GM19193 (cell line): Measurements from ENCODE around the gene NOC4L.

Experiments used
- POLR2A ChIP-seq: IDR thresholded peaks from 4 replicates; pipeline ENCODE4 v1.6.1; 2011; ENCODE audit not compliant: insufficient read depth, insufficient read length; ENCODE audit errors: extremely low read depth

NOC4L gene

DNA sequence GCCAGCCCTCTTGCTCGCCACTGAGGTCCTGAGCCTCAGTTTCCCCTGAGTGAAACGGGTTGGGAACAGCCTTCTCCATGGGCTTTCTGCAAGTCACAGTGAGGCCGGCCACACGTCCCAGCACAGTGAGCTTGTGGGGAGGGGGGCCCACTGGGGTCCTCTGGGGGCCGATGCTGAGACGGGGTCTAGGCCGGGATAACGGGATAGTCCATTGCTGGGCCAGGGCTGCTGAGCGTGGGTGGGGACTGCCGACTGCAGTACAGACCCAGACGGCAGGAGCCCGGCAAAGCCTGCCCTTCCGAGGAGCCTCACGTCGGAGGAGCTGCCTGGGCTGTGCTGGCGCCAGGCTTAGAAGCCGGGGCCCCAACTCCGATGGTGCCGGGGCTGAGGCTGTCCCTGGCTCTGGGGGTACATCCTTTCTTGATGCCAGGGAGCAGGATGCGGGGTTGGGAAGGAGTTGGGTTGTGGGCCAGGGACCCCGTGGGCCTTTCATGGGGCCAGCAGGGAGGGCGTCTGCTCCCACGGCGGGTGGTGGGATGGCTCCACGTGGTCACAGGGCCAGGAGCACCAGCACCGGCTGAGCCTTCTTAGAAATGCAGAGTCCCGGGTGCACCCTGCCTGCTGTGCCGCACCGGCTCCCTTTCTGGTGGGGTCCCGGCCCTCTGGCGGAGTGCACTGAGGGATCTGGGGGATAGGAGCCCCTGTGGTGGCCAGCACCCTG lies 24.2 kb downstream of the NOC4L start:
- TF ChIP-seq POLR2A: no peak

DNA sequence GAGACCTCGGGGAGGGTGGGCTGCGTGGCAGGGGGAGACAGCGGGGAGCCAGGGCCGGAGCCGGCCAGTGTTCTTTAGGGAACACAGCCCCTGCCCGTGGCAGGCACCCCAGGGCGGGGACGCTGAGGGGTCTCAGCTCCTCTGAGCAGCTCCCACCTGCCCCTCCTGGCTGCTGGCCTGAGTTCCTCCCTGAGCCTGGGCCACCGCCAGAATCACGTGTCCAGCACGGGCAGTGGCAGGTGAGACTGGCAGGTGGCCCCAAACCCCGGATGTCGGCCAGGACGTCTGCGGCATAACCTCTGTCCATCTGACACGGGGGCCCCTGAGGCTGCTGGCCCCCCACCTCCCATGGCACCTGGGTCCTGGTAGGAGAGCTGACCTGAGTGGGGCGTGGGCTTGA lies 25.1 kb downstream of the NOC4L start:
- no peak for TF ChIP-seq POLR2A

DNA sequence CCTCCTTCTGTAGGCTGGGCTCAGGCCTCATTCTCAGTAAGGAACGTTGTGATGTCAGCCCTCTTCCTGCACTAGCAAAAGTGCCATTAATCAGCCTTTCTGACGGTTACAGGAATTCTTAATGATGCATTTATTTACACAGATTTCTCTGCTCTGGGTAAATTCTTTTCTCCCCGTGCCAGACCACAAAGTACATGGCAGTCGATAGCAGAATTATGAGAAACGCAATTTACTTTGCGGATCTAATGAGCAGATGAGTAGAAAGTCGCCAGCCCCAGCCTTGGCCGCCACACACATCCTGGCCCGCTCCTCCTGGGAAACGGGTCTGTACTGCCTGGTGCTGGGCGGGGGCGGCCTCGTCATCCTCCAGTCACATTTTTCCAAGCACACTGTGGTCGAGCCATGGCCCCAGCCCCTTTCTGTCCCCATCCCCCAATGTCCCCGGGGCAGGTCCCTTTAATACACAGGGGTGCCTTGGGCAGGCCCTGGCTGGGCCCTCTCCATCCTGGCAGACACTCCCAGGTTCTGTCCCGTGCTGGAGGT lies 25.9 kb downstream of the NOC4L start:
- TF ChIP-seq POLR2A: no peak

DNA sequence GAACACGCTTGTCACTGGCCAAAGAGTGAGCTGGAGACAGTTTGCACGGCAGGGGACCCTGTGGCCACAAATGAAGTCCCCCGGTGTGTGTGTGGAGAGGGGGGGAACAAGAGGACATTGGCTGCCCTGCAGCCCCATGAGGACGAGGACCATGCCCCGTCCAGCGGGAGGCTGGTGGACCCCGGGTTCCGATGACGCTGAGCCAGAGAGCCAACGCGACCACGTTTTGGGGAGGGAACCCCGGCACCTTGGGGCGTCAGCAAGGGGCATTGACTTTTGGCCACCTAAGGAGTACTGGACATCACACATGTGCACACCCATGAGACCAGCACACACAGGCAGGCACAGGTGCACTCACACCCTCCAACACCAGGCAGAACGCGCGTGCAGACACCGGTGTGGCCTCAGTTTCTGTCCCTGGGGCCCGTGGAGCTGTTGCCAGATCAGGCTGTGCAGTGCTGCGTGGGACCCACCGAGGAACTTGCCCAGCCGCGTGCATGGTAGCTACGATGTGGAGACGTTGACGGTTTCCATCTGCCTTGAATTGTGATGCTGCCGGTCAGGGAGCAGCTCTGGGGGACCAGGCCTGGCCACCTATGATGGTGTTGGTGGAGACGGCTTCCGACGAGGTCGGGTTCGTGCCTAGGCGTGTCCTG lies 26.5 kb downstream of the NOC4L start:
- TF ChIP-seq POLR2A: no peak

DNA sequence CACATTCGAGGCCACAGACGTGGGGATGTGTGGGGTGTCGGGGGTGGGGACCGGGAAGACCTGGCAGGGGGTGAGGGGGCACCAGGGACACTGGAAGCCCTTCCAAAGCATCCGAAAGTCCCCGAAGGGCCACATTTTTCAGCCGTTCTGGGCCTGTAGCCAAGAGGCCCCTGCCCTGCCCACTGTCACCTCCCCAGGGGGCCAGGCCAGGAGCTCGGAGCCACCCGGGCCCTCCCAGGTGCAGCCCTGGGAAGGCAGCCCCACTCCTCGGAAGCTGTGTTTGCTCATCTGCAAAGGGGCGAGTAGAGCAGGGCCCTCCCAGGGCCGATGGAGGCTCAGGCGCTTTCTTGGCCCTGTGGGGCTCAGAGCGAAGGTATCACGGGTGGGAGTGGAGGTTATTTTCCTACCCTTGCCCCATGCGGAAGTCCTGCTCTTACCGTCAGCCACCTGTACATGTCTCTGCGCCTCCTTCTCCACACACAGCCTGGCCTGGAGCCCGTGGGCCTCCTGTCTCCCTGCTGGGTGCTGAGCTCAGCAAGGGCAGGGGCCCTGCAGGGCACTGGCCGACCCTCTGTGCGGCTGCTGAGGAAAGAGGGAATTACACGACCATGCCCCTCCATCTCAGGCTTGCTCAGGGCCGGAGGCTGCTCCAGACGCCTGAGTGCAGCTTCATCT lies 27.2 kb downstream of the NOC4L start:
- TF ChIP-seq POLR2A: no peak

DNA sequence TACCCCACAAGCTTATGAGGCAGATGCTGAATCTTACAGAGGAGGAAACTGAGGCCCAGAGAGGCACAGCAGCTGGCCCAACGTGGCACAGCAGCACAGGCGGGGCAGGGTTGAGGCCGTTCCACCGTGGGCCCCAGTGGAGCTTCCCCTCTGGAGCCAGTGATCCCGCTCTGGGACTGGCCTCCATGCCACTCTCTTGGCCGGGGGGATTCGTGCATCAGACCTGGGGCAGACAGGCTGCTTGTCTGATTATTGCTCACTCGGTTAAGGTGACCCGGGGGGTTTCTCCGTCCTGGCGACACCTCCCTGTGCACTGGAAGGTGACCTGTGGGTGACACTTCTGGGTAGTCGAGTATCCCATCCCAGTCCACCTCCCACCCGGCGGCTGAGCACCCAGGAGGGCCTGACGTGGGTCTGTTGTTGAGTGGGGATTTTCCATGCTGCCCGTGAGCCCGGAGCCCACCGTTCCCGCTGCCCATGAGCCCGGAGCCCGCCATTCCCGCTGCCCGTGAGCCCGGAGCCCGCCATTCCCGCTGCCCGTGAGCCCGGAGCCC lies 27.8 kb downstream of the NOC4L start:
- TF ChIP-seq POLR2A: no peak

DNA sequence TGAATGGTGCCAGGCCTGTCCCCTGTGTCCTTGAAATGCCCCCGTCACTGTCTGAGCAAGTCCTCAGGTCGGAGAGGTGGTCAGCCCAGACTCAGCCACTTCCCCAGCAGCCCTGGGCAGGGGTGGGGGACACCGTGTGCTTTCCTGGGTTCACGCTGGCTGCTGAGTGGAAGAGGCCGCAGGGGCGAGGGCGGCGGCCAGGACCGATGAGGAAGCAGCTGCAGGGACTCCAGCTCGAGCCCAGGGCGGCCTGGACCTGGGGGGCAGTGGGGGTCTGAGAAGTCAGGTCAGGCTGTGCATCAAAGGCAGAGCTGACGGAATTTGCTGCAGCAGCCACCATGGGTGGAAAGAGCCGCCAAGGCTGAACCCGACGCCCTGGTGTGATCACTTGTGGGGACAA lies 28.4 kb downstream of the NOC4L start:
- no peak for TF ChIP-seq POLR2A

DNA sequence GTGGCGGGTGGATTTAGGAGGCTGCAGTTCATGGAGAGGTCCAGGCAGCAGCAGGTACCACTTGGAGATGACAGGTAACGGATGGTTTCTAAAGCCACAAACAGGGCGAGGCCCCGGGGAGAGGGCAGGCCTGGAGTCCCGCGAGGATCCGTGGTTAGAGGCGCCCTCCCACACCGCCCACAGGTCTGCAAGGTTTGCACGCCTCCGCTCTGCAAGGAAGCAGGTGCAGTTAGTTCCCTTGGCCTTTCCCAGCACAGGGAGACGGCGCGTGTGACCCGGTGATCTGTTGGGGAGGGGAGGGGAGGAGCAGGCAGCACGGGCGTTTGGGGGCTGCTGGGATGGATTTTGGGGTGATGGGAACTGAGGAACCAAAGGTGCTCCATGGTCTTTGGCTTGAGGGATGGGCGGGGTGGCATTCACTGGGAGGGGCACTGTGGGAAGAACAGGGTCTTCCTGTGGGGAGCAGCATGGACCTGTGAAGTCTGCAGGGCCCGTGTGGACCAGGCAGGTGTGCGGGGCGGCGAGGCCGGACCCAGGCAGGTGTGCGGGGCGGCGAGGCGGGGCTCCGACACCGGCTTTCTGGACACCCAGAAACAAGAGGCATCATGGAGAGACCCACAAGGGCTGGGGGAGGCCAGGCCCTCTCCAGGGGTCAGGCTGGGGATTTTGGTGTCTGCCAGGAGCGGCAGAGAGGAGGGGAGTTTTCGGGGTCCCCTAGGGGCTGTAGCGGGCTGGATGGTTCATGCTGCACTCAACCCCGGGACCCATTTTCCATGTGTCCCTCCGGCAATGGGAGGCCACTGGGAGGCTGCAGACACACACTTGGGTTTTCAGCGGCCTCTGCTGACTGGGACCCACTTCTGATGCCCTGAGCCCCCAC lies 29.1 kb downstream of the NOC4L start:
- no peak for TF ChIP-seq POLR2A

DNA sequence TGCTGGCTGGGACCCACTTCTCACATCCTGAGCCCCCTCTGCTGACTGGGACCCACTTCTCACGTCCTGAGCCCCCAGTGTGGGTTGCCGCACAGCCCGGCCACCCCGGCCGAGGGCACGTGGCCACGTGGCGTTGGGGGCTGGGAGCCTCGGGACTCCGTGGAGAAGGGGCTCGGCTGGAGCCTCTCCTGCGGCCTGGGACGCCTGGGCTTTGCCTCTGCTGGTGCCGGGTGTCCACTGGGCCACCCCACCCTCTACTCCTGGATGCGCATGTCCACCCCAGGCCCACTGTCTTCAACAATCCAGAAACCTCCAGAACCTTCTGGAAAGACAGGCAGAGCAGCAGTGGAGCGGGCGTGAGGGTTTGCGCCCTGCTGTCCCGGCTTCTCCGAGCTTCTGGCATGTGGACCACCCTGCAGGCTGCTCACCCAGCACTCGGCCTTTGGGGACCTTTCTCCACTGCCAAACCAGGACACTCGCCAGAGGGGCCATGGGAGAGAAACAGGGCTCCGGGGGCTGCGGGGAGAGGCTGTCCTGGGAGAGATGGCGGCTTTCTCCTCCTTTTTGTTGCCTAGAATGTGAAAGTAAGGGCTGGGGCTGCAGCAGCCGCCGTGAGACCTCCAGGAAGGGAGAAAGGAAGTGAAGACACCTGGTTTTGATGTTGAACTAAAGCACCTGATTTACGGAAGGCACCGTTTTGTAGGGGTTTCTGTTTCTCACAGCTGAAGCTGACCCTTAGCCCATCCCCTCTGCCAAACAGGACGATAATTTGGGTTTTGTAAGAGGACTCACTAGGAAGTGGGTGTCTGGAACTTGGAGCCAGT lies 30.0 kb downstream of the NOC4L start:
- no peak for TF ChIP-seq POLR2A

DNA sequence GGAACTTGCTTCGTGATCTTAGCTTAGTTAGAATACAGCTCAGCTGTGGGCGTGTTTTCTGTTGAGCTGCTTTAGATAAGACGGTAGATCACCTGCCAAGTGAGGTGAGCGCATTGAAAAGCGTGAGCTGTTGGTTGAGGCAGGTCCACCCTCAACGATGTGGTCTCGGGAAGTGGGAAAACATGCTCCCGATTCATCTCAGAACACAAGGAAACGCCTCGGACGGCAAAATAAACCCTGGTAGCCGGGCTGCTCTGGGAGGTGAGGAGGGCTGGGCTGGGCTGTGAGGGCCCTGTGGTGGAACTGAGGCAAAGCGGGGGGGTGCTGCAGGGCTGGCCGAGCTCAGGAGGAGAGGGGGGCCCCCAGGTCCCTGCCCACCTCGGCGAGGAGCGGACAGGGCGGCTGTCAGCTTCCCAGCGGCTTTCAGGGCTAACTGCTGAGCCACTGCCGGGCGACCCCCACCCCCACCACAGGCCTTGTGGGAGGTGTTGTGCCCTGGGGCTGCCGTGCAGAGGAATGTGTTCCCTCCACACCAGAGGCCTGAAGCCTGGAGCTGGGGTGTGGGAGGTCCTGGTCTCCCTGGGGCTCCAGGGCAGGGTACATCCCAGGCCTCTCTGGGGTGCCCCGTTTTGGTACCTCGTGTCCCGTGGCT lies 30.7 kb downstream of the NOC4L start:
- TF ChIP-seq POLR2A: no peak

DNA sequence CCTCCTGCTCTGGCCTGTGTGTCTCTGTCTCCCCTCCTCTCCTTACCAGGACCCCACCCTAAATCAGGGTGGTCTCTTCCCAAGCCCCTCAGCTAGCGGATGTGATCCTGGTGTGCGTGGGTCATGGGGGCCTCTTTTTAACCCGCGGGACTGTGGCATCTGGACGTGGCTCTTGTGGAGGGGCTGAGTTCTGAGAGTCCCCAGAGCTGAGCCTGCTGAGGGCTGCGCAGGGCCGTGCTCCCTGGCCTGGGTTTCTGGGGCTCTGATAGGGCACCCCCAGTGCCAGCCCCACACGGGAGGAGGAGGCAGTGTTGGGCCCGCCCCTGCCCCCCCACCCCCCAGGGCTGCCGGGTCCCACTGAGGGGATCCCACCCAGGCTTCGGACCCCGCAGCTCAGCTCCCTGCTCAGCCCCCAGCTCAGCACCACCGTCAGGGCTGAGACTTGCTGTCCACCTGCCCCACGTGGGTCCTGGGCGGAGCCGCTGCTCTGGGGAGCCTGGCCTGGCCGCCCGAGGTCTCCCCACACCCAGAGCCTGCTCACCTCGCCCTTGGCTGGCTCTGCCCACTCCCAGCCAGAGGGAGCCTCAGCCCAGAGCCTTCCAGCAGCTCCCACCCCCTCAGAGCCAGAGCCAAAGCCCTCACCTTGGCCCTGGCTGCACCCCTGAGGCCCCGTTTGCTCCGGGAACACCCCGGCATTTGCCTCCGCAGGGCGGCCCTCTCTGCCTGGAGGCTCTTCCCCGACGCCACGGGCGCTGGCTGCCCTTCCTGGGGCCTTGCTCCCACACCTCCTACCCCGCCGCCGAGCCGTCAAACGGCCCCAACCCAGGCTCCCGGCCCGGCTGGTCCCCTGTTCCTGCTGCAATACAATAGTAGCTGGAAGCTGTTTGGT lies 31.5 kb downstream of the NOC4L start:
- no peak for TF ChIP-seq POLR2A

DNA sequence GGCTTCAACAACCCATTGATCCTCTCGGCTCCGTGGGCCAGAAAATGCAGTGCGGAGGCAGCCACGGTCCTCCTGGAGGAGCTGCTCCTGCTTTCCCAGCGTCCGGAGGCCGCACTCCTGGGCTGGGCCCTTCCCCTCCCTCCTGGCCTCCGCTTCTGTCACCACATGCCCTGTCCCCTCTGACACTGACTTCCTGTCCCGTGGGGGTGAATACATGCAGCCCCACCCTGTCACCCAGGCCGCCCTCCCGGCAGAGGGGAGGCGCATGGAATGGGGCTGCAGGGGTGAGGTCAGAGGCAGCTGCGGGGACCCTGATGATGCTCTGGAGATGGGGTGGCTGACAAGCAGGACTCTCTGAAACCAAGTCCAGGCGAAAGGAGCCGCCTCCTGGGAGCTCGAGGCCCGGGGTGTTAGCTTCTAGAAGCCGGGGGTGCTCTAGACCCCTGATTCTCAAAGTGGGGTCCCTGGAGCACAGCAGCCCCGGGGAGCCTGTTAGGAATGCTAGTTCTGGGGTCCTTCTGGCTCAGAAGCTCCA lies 32.2 kb downstream of the NOC4L start:
- no peak for TF ChIP-seq POLR2A
